Placental epithelial cell (primary cell): ENCODE measurements around the gene E2F3. TPM values are rescaled to one million over a fixed set of nuclear protein-coding genes. Genes with fewer than 3 reads are reported as not detected.

Source experiments
- small RNA-seq: library from RNA; depleted of rRNA; stranded (forward); fragments of <200 nt; gene quantifications from one replicate; pipeline ENCODE3, GENCODE V24; 2012
- total RNA-seq: library from RNA; depleted of rRNA; stranded (reverse); fragments of >200 nt; gene quantifications from 2 replicates; pipeline ENCODE4 v1.2.3, GENCODE V29; 2012

Gene E2F3
- total RNA-seq = 3.9 and 4.0 TPM in 2 replicates

GRCh38 chr6:20401205-20402091 is at the start of gene E2F3:
Gene E2F3, plus strand, starts transcription at chr6:20401879. Its CDS starts 354 bp downstream, at chr6:20402233.

GRCh38 chr6:20534295-20535262 is 132.9 kb downstream of the E2F3 start, which contains the start of gene CDKAL1:
Gene CDKAL1, plus strand, starts transcription at chr6:20534457. Its CDS starts 11,894 bp downstream, at chr6:20546351.

Small RNAs within 50 kb of the gene (small RNA-seq; reads per million reads assigned to genes)
- gene RF00019 (not detected), gene RNU6-141P (not detected)

Other genes starting within 250 kb of the E2F3 start
- 6.3 and 11.7 TPM in 2 replicates for gene MBOAT1, start 189.4 kb upstream of the E2F3 start, total RNA-seq
- 16.9 and 23.5 TPM in 2 replicates for gene CDKAL1, start 132.6 kb downstream of the E2F3 start, total RNA-seq